ENCODE results near the gene BTBD9.
"Not testable (repeated sequence)": the region's sequence is repeated elsewhere in the genome, so short reads cannot be mapped to it uniquely, and the experiment has no call there.

The BTBD9 gene

DNA sequence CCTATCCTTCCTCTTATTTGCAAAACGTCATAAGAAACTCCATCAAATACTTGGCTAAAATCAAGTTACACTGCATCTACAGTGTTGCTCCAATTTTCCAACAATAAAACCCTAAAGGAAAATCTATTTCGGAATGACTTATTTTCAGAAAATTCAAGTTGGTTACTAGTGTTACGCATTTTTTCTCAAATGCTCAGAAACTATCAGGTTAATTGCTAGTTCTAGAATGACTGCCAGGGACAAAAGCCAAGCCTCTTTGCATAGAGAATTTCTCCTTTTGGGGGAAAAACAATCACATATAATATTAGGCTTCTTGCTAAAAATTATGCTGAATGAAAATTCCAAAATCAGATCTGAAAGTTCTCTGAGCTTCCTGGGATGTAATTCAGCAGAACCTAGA, 210.2 kb downstream of the BTBD9 start:
- no peak for DNase-seq (ENCODE audit: low read depth)

DNA sequence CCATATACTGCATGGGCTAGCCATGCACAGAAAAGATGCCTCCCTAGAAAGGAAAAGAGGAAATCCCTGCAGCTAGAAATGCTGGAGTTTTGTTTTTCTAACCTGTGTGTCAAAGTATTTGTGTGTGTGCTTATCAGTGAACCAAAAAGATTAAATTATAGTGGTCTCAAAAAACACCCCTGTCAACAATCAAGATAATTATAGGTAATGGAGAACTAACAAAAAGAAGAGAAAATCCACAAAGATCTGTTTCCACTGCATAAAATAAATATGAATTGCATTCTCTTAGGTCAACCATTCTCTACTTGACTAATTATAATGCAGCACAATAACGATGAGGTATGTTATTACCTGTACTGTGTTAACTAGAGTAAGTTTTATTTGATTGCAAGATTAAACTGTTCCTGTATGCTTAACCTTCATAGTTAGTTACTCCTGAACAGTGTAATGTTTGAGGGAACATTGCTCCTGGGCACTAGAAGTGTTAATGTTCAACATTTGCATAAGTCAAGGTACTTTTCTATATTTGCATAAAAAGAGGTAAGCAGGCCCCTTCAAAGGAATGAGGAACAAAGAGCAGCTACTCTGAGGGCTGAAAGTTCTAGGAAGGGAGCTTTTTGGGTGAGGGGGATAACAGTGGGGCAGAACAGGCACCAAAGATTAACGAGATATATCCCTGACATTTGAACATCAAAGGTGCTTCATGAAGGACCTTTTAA, 212.1 kb downstream of the BTBD9 start:
- no peak for DNase-seq (ENCODE audit: low read depth)

DNA sequence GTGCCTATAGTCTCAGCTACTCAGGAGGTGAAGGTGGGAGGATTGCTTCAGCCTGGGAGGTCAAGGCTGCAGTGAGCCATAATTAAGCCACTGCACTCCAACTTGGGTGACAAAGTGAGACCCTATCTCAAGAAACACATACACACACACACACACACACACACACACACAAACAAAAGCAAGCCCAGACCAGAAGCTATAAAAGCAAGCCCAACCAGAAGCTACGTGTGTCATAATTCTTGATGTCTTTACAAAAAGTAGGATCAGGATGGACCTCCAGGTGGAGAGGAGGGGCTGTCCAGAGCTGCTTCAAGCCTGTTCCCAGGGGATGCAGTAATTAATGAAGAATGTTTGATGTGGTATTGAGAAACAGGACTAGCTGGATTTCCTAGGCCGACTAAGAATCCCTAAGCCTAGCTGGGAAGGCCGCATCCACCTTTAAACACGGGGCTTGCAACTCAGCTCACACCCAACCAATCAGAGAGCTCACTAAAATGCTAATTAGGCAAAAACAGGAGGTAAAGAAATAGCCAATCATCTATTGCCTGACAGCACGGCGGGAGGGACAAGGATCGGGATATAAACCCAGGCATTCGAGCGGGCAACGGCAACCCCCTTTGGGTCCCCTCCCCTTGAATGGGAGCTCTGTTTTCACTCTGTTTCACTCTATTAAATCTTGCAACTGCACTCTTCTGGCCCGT, 213.8 kb downstream of the BTBD9 start:
- DNase-seq (ENCODE audit: low read depth) = not testable (repeated sequence)

DNA sequence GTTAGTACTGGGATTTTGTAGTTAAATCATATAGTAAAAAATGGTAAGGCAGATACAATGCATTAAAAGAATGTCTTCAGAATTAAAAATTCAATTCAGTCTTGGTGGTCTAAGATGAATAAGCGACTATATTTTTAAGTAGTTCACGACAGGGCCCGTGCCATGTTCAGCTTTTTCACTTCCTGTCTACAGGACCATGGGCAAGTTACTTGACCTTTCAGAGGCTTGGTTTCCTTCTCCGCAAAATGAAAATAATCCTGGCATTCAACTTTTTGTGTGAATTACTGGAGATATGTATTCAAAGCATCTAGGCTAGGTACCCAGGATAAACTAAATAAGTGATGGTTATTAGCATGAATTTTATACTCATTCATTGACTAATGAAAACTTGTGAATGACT, 216.0 kb downstream of the BTBD9 start:
- DNase-seq (ENCODE audit: low read depth) = no peak

DNA sequence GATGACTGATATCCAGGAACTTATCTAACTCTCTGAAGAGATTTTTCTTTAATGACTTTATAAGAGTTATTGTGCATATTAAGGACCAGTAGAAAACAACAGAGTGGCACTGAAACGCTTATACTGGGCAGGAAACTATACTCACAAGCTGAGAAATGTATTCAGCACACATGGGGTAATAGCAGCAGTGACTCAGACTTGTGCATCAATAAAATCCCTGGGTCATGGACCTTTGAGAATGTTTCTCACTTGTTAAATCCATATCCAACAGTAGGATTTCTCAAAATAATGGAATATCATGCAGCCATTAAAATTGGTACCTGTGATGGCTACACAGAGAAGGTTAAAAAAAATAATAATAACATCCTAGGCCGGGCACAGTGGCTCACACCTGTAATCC, 219.5 kb downstream of the BTBD9 start:
- no peak for DNase-seq (ENCODE audit: low read depth)

DNA sequence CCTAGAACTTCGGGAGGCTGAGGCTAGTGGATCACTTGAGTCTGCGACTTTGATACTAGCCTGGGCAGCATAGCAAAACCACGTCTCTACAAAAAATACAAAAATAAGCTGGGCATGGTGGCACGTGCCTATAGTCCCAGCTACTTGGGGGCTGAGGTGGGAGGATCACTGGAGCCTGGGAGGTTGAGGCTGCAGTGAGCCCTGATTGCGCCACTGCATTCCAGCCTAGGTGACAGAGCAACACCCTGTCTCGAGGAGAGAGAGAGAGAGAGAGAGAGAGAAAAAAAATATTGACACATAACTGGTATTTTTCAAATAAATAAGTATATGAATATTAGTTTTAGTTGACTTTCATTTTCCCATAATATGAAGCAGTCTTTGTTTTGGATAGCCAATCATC, 222.2 kb downstream of the BTBD9 start:
- no peak for DNase-seq (ENCODE audit: low read depth)

DNA sequence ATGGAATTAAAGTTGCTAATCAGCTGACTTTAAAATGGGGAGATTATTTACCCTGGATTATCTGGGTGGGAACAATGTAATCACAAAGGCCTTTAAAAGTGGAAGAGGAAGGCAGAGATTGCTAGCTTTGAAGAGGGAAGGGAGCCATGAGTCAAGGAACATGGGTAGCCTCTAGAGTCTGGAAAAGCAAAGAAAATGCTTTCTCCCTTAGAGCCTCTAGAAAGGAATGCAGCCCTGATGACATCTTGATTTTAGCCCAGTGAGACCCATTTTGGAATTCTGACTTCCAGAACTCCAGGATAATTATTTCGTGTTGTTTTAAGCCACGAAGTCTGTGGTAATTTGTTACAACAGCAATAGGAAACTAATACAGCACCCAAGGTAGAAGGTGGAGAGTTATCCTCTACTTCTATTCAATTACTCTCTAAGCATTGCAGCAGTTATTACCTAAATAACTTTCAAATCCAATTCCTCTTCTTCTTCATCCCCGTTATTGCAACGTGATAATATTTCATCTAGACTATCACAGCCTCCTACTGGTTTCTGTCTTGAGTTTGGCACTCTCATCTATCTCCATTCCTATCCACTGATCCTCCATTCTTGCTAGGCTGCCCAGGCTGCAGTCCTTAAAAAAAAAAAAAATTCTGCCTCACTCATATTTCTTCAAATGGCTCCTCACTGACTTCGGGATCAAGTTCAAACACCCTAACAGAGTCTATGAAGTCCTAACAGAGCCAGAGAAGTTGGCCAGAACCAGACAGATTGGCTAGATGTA, 224.3 kb downstream of the BTBD9 start:
- DNase-seq (ENCODE audit: low read depth) = no peak

DNA sequence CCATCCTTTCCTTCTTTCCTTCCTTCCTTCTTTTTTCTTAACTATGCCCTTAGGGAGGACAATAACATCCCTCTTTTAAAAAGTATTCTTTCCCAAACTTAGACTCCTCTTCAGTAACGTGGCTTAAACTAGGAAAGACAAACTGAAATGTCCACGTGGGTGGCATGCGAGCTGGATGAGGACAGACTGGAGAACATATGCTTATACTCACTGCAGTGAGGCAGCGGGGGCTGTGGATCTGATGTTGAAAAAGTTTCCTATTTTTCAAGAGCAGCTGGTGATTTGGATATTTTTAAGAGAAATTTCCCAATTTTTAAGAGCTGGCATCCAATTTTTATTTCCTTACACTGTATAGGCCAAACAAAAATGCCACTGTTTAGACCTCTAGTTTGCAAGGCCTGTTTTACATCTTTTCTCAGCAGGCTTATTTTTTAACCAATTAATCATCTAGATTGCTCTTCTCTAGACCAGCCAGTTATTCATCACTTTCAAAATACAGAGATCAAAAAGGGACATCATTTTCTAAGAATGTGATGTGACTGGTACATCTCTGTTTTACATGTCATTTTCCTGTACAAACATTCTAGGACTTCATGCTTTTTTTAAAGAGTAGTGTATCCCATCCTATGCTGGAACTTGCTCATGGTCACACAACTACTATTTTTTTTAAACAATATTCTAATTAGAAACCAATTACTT, 226.5 kb downstream of the BTBD9 start:
- DNase-seq (ENCODE audit: low read depth) = no peak

DNA sequence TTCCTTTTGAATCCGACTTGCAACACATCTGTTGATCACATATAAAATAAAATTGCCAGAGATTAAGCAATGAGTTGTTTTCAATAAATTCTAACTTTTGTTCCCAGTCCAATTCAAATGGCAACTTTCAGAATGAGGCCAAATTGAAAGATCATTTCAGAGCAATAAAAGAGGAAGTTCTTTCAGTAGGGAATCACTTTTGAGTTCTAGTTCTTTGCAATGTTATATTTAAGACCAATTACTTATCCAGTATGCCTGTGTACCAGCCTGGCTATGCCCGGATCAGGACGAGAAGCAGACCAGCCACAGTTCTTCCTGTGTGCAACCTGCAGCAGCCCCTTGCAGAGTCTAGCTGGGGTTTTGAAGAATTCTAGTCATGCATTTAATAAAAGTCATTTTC, 232.5 kb downstream of the BTBD9 start:
- DNase-seq (ENCODE audit: low read depth) = no peak

DNA sequence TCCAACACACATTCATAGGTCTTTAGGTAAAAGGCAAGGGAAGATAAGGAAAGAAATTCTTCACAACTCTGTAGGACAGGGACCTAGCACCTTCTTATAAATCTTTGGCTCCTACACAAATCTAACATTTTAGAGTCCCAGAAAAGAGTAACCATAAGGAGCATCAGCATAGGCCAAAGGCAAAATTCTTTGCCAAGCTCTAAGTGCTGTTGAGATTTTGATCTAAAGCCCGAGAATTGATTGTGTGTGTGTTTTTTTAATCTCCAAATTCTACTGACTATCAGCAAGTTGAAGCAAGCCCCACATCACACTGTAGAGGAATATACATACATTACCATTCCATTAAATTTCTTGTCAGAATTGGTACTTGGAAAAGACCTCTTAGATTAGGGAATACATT, 233.6 kb downstream of the BTBD9 start:
- no peak for DNase-seq (ENCODE audit: low read depth)

DNA sequence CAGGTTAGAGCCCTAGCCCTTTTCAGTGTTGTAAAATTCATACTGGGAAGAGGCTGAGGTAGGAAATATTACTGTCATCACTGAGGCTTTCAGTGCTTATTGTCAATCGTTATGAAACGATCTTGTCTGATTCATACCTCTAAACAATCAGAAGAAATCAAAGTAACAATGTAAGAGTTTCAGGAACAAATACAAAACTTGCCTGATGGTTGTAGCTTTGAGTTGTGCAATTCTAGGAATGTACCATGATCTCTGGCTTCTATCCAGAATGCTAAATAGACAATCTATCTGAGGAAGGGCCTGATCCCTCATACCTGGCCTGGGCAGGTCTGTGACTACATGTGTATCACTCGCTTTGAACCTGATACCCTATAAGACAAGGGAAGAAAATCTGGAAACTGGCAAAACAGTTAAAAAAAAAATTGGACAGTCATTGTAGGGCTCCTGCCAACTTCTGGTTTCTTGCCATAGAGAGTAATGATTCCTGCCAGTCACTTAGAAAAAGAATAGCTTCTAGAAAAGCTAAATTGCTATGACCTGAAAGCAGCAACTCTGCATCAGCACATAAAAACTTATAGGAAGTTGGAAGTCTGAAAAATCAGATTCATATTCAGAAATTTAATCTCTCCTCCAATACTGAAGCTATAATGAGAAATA, 234.7 kb downstream of the BTBD9 start:
- DNase-seq (ENCODE audit: low read depth) = no peak

DNA sequence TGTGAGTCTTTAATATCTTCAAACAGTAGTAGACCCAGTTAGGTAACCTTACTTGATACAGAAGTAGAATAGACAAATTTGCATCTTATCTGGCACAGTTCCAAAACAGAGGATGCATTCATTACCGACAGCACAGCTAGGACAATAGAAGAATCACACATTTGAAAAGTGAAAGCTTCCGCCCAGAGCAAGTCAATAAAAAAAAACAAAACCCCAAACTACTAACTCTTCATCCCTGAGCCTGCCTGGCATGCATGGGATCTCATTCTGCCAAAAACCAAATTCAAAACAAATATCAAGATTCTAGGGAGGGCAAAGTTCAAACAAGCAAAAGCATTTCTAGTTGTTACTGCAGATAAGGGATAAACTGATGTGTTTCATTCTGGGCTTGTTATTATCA, 235.4 kb downstream of the BTBD9 start:
- no peak for DNase-seq (ENCODE audit: low read depth)

DNA sequence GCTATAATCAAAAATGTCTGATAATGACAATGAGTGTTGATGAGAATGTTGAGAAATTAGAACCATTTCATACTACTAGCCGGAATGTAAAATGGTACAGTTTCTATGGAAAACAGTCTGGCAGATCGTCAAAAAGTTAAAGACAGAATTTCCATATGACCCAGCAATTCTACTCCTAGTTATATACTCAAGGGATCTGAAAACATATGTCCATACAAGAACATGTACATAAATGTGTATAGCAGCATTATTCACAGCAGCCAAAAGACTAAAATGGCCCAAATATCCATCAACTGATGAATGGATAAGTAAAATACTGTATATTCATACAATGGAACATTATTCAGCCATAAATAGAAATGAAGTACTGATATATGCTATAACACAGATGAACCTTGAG, 236.2 kb downstream of the BTBD9 start:
- no peak for DNase-seq (ENCODE audit: low read depth)

DNA sequence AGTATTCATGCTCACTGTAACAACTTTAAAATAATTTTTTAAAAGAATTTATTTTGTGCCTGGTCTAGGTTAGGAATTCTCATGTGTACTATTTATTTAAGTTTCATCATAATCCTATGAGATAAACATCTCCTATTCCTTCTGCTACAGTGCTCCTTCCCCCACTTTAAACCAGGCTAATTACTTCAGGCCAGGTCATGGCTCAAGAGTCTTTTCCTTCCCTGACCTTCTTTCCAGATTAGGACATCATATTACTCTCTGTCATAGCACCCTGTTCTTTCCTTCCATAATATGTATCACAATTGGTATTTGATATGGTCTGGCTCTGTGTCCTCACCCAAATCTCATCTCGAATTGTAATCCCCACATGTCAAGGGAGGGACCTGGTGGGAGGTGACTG, 239.0 kb downstream of the BTBD9 start:
- DNase-seq (ENCODE audit: low read depth) = no peak

DNA sequence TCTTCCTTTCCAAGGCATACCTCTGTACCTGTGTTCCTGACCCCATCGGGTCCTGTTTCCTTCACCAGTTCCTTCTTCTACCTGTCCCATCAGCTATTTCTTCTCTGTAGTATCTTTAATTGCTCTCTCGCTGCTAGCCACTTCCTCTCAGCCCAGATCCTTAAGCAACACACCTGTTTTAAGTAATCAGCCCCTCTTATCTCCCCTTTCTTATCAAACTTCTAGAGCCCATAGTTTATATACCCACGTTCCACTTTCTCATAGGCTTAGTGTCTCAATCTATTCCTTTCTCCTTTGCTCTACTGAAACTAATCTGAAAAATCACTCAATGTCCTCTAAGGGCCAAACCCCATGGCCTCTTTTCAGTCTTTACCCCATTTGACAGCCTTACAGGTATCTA, 239.6 kb downstream of the BTBD9 start:
- no peak for DNase-seq (ENCODE audit: low read depth)

DNA sequence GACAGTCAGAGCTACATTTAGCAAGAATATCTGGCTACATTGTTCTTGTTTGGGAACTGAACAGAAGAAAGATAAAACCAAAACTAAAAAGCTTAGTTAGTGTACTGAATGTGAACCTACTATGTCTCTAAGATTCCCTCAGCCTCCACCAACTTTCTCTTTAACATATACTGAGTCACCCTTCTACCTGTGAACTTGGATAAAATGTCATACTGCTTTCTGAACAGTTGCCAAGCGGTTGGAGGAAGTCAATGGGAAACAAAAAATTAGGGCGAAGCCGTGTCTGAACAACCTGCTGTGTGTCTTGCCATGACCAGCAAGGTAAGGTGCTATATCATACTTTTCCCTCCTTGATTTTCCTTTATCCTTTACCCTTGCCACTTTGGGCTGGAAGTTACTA, 243.5 kb downstream of the BTBD9 start:
- no peak for DNase-seq (ENCODE audit: low read depth)

DNA sequence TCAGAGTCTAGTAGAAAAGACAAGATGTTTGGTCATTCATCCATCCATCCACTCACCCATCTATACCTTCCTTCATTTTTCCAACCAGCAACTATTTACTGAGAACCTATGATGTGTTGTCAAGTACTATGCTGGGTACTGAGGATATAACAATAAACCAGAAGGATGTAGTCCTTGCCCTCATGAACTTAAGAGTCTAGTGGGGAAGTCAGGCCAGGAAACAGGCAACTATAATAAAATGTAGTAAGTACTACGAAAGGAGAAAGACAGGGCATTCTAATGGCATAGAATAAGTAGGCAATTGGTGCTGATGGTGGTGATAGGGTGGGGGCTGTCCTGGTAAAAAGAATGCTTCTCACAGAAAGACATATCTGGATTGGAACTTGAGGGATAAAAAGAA, 245.7 kb downstream of the BTBD9 start:
- DNase-seq (ENCODE audit: low read depth) = no peak

DNA sequence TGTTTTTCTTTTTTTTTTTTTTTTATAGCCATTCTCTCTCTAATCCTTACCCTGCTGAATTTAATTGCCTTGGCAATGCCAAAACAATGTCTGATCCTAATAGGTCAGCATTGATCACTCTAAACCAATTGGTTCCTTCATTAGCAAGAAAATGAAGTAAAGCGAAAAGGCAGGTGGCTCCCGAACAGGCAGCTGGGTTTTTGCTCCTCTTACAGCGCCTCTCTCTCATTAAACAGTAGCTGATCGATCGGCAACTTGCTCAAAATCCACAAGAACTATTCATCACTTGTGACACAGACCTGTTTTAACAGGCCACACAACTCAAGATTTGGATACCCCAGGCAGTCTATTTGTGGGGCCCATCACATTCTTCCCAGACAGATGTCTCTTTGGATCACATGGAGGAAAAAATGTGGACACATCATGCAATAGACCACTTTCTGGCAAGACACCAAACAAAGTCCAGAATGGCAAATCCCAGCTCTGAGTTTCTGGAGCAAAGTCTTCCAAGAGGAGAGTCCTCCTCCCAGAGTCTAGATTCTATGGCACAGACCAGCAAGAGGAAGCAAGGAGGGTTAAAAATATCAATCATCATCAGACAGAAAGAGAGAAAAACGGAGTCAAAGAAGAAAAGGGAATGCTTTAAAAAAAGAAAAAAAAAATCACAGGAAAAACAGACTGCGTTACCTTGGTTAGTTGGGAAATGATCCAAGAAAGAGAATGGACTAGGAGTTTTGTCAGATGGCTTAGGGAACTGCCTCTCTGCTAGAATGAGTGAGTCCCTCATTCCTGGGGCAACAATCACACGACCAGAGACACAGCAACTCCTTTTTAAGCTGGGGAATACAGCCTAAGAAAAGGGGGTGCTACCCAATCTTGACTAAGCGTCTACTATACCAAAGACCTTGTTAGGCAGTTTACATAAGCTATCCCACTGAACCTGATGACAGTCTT, 247.8 kb downstream of the BTBD9 start:
- DNase-seq (ENCODE audit: low read depth) = no peak

DNA sequence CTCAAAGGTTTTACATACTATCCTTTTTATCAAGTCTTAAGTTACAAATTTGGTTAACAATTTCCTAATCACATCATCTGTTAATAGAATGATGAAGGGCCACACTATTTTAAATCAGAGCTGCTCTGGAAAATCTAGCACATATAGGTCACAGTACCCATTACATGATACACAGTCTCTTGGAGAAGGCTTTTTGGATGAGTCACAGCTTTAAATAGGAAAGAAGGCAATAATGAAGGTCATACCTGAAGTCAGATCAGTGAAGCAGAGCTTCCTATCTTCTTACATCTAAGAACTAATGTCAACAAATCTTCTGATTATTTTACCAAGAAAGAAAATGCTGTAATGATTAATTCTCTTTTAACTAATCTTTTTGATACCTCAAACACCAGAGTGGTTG, 248.5 kb downstream of the BTBD9 start:
- DNase-seq (ENCODE audit: low read depth) = peak; percentile 15

DNA sequence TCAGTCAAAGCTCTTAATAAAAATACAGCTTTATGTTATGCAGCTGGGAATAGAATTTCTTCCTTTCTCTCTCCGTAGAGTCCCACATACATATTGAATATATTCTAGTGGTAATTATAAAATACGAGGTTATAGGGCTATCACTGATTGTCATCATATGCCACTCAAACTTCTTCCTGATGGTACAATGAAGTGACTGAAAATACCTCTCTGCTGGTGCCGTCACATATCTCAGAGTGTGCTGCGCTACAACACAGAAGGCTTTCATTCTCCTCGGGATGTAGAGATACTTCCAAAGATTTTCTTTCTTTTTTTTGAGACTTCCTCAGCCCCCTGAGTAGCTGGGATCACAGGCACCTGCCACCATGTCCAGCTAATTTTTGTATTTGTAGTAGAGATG, 249.9 kb downstream of the BTBD9 start:
- no peak for DNase-seq (ENCODE audit: low read depth)

DNA sequence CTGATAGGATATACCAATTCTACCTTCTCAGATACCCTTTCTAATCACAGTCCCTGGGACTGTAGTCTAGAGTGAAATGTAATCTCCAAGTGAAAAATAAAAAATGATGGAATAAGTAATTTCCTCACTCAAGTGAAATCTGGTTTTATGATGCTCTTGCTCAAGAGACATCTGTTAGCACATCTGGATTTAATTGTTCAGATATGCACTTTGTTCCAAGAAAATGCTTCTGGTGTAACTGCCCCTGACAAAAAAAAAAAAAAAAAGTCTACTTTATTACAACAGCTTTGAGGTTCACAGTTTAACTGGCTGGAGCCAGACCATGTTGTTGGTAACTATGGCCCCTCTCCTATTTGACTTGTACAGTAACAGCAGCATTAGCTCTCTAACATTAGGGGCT, 251.8 kb downstream of the BTBD9 start:
- peak; percentile 72 for DNase-seq (ENCODE audit: low read depth)
